ENCODE results near the gene MAP7D2.

The MAP7D2 gene

DNA sequence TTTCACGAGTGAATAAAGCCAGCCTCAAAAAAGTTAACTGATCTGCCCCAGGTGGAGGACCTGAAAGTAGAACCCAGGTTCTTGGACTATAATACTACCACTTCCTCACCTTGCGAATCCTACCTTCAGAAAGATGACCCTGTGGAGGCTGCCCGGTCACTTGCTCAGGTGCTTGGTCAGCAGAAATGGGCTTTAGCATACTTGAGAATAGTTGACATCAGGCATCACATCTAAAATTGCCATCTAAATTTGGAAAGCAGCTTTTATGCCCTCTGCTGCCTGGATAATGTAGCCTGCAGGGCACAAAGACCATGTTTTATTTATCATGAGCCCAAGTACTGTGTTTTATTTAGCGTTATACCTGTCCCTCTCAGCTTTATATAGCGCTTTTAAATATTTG lies 128.9 kb downstream of the MAP7D2 start:
- TF ChIP-seq, protein P1, sequence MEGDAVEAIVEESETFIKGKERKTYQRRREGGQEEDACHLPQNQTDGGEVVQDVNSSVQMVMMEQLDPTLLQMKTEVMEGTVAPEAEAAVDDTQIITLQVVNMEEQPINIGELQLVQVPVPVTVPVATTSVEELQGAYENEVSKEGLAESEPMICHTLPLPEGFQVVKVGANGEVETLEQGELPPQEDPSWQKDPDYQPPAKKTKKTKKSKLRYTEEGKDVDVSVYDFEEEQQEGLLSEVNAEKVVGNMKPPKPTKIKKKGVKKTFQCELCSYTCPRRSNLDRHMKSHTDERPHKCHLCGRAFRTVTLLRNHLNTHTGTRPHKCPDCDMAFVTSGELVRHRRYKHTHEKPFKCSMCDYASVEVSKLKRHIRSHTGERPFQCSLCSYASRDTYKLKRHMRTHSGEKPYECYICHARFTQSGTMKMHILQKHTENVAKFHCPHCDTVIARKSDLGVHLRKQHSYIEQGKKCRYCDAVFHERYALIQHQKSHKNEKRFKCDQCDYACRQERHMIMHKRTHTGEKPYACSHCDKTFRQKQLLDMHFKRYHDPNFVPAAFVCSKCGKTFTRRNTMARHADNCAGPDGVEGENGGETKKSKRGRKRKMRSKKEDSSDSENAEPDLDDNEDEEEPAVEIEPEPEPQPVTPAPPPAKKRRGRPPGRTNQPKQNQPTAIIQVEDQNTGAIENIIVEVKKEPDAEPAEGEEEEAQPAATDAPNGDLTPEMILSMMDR (IDR thresholded peaks at IDR 0.05; ENCODE audit: low read depth, low read length): no peak

DNA sequence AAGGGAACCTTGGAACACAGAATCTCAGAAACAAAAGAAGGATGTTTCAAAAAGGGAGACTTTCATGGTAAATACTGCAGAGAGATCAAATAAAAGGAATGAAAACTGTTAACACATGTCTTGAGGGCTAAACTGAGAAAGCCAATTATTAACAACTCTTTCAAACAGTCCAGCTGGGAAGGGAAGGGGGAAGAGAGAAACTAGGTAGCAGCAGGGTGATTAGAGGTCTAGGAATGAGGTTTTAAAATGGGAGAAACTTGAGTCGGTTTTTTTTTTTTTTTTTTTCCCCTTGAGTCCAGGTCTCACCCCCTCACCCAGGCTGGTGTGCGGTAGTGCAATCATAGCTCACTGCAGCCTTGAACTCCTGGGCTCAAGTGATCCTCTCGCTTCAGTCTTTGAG lies 130.2 kb downstream of the MAP7D2 start:
- Histone ChIP-seq H3K4me1 (no peaks in the 10 kb centered on the region), H3K4me3 (ENCODE audit: low read depth, low read length) (no peak overlapping the region), H3K9me3 (no peaks in the 10 kb centered on the region), H3K27me3 (no peaks in the 10 kb centered on the region), H3K36me3 (no peaks in the 10 kb centered on the region)
- no peak for DNase-seq
- TF ChIP-seq, protein P1 (IDR thresholded peaks at IDR 0.05; ENCODE audit: low read depth, low read length): no peak

More for the DNA sequence above, 128.9 kb downstream of the MAP7D2 start:
- no peaks in the 10 kb centered on the region for H3K36me3 ChIP-seq
- H3K9me3 ChIP-seq: no peaks in the 10 kb centered on the region
- no peaks in the 10 kb centered on the region for H3K4me1 ChIP-seq
- no peak overlapping the region for H3K4me3 ChIP-seq (ENCODE audit: low read depth, low read length)
- DNase-seq: no peak
- no peaks in the 10 kb centered on the region for H3K27me3 ChIP-seq

DNA sequence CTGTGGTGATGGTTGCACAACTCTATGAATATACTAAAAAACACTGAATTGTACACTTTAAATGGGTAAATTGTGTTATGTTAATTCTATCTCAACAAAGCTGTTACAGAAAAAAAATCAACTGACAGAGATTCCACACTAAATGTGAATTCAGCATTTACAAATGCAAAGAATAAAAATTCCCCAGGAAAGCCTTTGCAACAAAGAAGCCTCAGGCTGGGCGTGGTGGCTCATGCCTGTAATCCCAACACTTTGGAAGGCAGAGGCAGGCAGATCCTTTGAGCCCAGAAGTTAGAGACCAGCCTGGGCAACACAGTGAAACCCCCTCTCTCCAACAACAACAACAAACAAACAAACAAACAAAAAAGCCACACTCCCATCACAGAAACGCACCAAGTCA lies 134.8 kb downstream of the MAP7D2 start:
- Histone ChIP-seq H3K4me3 (ENCODE audit: low read depth, low read length) (no peak overlapping the region), H3K9me3 (no peaks in the 10 kb centered on the region), H3K27me3 (no peaks in the 10 kb centered on the region), H3K4me1 (no peaks in the 10 kb centered on the region), H3K36me3 (no peaks in the 10 kb centered on the region)
- DNase-seq: no peak
- TF ChIP-seq, protein P1 (IDR thresholded peaks at IDR 0.05; ENCODE audit: low read depth, low read length): no peak

DNA sequence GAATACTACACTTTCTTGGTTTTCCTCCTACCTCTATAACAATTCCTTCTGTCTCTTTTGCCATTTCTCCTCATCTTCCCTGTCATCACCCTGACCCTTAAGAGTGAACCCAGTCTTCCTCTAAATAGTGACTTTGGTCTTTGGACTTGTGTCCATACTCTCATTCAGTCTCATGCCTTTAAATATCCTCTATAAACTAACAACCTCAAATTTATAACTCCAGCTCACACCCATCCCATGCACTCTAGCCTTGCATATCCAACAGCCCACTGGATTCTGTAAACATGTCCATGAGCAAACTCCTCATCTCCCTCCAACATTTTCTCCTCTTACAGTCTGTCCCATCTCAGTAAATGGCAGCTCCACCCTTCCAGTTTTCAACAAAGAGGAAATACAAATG lies 140.9 kb downstream of the MAP7D2 start:
- no peak overlapping the region for H3K4me3 ChIP-seq (ENCODE audit: low read depth, low read length)
- H3K36me3 ChIP-seq: no peaks in the 10 kb centered on the region
- H3K4me1 ChIP-seq: no peaks in the 10 kb centered on the region
- H3K9me3 ChIP-seq: no peaks in the 10 kb centered on the region
- TF ChIP-seq, protein P1 (IDR thresholded peaks at IDR 0.05; ENCODE audit: low read depth, low read length): no peak
- no peak for DNase-seq
- H3K27me3 ChIP-seq: no peaks in the 10 kb centered on the region

DNA sequence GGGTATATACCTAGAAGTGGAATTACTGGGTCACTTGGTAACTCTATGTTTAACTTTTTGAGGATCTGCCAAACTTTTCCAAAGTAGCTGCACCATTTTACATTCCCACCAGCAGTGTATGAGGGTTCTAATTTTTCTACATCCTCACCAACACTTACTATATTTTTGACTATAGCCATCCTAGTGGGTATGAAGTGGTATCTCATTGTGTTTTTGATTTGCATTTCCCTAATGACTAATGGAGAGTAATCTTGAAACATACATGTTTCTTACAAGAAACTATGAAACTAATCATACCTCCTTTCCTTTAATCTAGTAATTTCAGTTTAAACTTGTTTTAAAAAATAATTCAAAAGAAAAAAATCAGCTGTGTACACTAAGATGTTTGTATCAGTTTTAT lies 143.7 kb downstream of the MAP7D2 start:
- no peak for DNase-seq
- H3K4me1 ChIP-seq: no peaks in the 10 kb centered on the region
- TF ChIP-seq, protein P1 (IDR thresholded peaks at IDR 0.05; ENCODE audit: low read depth, low read length): no peak
- no peaks in the 10 kb centered on the region for H3K36me3 ChIP-seq
- no peaks in the 10 kb centered on the region for H3K27me3 ChIP-seq
- H3K9me3 ChIP-seq: no peaks in the 10 kb centered on the region
- no peak overlapping the region for H3K4me3 ChIP-seq (ENCODE audit: low read depth, low read length)

DNA sequence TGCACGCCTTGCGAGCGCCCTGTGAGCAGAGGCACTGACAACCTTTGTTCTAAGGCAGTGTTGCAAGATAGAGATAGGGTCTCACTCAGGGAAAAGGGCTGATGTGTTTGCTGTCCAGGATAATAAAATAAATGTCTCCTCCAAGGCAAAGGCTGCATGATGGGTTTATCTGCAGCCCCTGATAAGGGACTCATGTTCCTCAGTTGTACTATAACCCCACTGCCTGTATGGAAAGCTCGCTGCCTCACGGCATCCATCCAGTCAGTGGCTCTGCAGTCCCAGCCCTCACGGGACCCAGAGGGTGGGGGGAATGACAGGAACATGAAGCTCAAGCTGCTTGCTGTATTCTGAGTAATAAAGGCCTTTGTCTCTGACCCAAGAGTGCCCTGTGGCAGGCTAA lies 148.4 kb downstream of the MAP7D2 start:
- Histone ChIP-seq H3K4me1 (no peaks in the 10 kb centered on the region), H3K9me3 (no peaks in the 10 kb centered on the region), H3K27me3 (no peaks in the 10 kb centered on the region), H3K36me3 (no peaks in the 10 kb centered on the region), H3K4me3 (ENCODE audit: low read depth, low read length) (no peak overlapping the region)
- DNase-seq: no peak
- TF ChIP-seq, protein P1 (IDR thresholded peaks at IDR 0.05; ENCODE audit: low read depth, low read length): no peak

Measured in BE2C (cell line).